Measurements from ENCODE around the gene PAMR1. TPM values are rescaled to one million over a fixed set of nuclear protein-coding genes. Genes with fewer than 3 reads are reported as not detected.
"Not testable (repeated sequence)": the region's sequence is repeated elsewhere in the genome, so short reads cannot be mapped to it uniquely, and the experiment has no call there.

PAMR1 gene
- total RNA-seq, 1 experiment from 2014 or later, result 2.3 TPM

DNA sequence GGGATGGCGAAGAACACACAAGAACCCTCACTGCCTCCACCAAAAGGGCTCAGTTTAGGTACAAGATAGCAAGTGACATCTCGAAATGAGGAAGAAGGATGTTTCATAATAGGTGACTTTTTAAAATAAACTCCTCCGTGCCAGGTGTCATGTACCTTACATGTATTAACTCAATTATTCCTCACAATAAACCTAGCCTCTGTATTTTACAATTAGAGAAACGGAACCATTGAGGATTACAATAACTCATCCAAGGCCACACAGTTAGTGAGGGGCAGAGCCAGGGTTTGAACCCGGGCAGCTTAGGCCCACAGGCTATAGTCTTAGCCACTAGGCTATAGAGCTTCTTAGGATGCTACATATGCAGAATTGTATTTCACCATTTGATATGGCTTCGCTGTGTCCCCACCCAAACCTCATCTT, 965 bp upstream of the PAMR1 start:
- peak in 1 of 2 experiments; percentile 17 for DNase-seq
- Histone ChIP-seq H3K9me3 (replicated peaks) (no peaks in the 10 kb centered on the region), H3K27me3 (no peaks in the 10 kb centered on the region), H3K36me3 (no peaks in the 10 kb centered on the region), H3K27ac (no peak overlapping the region), H3K4me1 (peaks cover 13% of the 10 kb centered on the region), H3K4me3 (no peak overlapping the region; the same call in 1 of the 2 replicates)

DNA sequence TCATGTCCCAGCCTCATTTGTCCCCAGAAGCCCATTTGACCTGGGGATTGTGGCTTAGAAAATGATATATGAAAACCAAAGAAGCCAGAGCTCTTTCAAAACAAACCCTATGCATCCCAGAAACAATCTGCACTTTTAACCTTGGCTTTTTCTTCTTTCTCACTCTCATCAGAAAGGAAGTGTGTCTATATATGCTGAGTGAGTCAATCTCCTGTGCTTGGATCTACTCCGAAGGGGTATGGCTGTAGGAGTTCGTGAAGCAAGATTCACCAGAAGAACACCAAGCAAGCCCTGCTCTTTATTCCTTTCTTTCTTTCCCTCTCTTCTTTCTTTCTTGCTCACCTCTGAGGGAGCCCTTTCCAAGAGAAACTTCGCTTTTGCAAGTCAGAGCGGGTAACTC, 636 bp downstream of the PAMR1 start:
- no peak overlapping the region for H3K27ac ChIP-seq
- H3K9me3 ChIP-seq (replicated peaks), result no peaks in the 10 kb centered on the region

DNA sequence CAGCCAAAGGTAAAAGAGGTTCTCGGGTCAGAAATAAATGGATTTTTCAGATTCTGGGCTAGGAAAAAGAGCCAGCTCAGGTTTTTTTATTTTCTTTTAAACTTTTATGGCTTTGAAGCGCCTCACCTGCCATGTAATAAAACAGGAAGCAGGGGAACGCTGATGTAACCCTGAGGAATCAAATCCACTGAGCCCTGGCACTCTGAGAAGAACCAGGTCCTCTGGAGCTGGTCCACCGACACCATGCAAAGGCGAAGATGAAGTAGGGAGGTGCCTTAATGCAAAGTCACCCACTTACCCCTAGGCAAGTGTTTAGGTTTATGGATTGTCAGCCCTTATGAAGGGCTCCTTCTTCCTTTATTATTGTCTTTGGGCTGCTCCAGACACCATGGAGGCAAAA, 1.6 kb downstream of the PAMR1 start:
- H3K27ac ChIP-seq, result no peak overlapping the region
- H3K4me1 ChIP-seq, result peaks cover 13% of the 10 kb centered on the region
- DNase-seq, result no peak
- H3K36me3 ChIP-seq, result no peaks in the 10 kb centered on the region
- H3K9me3 ChIP-seq (replicated peaks), result no peaks in the 10 kb centered on the region
- H3K4me3 ChIP-seq, result no peak overlapping the region
- H3K27me3 ChIP-seq, result no peaks in the 10 kb centered on the region

More for the DNA sequence above, 636 bp downstream of the PAMR1 start:
- no peak for DNase-seq
- Histone ChIP-seq H3K4me3 (peak overlapping the region; percentile 28), H3K4me1 (peaks cover 13% of the 10 kb centered on the region), H3K27me3 (no peaks in the 10 kb centered on the region), H3K36me3 (no peaks in the 10 kb centered on the region)

DNA sequence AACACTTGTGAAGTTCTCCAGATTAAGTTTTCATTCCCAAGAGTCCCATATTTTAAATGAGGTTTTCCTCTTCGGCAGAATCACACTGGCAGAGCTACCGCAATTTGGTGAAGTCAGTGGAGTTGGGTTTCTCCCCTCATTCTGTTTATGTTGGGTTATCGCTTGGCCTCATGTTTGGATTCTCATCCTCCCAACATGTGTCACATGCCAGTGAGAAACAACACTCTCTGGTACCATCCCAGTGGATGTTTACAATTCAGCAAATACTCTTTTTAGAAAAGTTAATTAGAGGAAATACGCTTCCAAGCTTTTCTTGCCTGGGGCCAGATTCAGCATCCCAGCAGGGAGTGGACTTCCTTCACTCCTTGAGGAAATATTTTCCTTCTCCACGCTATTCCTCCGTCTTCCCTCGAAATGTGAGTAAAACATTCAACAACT, 2.1 kb downstream of the PAMR1 start:
- H3K27me3 ChIP-seq, result no peaks in the 10 kb centered on the region
- peaks cover 13% of the 10 kb centered on the region for H3K4me1 ChIP-seq
- H3K4me3 ChIP-seq, result no peak overlapping the region
- peak in 1 of 2 experiments; percentile 45 for DNase-seq
- no peaks in the 10 kb centered on the region for H3K36me3 ChIP-seq
- no peaks in the 10 kb centered on the region for H3K9me3 ChIP-seq (replicated peaks)
- H3K27ac ChIP-seq, result no peak overlapping the region

DNA sequence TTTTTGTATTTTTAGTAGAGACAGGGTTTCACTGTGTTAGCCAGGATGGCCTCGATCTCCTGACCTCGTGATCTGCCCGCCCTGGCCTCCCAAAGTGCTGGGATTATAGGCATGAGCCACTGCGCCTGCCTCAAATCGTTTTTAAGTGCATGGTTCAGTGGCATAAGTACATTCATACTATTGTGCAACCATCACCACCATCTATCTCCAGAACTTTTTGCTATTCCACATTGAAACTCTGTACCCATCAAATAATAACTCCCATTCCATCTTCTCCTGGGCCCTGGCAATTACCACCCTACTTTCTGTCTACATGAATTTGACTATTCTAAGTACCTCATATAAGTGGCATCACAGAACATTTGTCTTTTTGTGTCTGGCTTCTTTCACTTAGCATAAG, 3.3 kb downstream of the PAMR1 start:
- H3K4me3 ChIP-seq, H3K36me3 ChIP-seq: not testable (repeated sequence)
- H3K4me1 ChIP-seq, result peaks cover 16% of the 10 kb centered on the region

DNA sequence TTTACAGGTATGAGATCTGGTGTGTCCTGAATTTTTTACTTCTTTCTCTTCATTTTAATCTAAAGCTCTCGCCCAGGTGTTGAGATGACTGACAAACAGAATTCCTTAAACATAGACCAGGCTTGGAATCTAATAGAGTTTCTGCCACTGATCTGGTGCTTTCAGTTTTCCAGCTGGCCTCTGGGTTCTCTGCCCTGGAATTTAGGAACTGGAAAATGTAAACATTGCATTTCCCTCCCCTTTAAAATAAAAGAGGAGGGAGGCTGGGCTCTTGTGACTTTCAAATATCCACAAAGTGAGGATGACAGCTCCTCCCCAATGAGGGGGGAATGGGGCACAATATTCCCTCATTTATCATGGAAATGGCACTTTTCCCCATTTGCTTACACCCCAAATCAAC, 5.0 kb downstream of the PAMR1 start:
- Histone ChIP-seq H3K9me3 (replicated peaks) (no peaks in the 10 kb centered on the region), H3K4me3 (no peak overlapping the region), H3K36me3 (no peaks in the 10 kb centered on the region), H3K27ac (no peak overlapping the region), H3K4me1 (peaks cover 23% of the 10 kb centered on the region), H3K27me3 (no peaks in the 10 kb centered on the region)
- DNase-seq, result no peak

More for the DNA sequence above, 3.3 kb downstream of the PAMR1 start:
- not testable (repeated sequence) for H3K27me3 ChIP-seq; H3K27ac ChIP-seq; DNase-seq; H3K9me3 ChIP-seq (replicated peaks)

DNA sequence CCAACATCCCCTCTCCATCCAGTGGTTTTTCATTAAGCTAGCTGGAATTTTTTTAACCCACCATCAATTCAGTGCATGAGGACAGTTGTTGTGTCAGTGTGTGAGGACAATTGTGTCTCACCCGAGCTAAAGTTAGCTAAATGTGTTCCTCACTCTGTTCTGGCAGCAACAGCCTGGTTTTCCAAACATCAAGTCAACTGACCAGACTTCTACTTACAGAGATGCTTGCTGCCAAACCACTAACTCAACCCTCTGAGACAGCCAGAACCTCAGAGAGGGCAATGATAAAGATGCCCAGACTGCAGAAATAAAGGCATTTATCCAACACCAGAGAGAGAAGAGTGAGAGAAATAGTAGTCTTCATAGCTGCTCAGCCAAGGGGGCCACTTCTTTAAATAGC, 6.7 kb downstream of the PAMR1 start:
- Histone ChIP-seq H3K36me3 (no peaks in the 10 kb centered on the region), H3K4me3 (no peak overlapping the region), H3K27ac (no peak overlapping the region), H3K27me3 (no peaks in the 10 kb centered on the region), H3K9me3 (replicated peaks) (no peaks in the 10 kb centered on the region), H3K4me1 (peaks cover 27% of the 10 kb centered on the region)
- DNase-seq, result no peak

DNA sequence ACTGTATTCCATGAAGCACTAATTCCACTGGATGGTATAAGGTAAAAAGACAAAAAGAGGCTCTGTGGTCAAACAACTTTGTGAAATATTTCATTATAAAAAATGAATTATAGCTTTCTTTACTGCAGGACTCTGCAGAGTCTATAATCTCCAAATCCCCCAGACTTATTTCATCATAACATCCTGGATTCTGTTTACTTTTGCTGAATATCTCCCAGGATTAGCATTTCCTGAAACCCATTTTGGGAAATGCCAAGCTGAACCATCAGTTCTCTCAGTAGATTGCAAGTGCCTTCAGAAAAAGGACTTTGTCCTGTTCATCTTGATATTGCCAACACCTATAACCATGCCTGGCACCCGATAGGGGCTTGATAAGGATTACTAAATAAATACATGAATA, 7.9 kb downstream of the PAMR1 start:
- Histone ChIP-seq H3K27me3 (no peaks in the 10 kb centered on the region), H3K27ac (no peak overlapping the region), H3K36me3 (no peaks in the 10 kb centered on the region), H3K9me3 (replicated peaks) (no peaks in the 10 kb centered on the region), H3K4me1 (peaks cover 17% of the 10 kb centered on the region), H3K4me3 (no peak overlapping the region)
- DNase-seq, result no peak

DNA sequence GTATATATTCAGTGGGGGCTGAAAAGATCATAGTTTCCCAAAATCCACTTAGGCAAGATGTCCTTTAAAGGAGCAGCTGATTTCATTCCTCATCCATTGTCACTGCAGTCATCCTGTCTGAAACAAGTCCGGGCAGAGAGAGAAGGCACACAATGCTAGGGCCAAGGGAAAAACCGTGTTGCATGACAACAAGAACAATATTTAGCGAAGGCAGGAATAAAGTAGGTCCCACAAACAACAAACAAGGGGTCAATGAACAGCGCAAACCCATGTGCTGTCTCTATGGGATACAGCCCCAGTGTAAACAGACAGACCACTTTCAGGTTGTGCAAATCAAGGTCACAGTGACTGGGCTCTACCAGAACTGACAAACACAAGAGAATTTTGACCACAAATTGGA, 9.0 kb downstream of the PAMR1 start:
- no peak overlapping the region for H3K27ac ChIP-seq
- H3K9me3 ChIP-seq (replicated peaks), result no peaks in the 10 kb centered on the region
- H3K4me1 ChIP-seq, result peaks cover 25% of the 10 kb centered on the region
- no peaks in the 10 kb centered on the region for H3K27me3 ChIP-seq
- no peak overlapping the region for H3K4me3 ChIP-seq
- no peak for DNase-seq
- no peaks in the 10 kb centered on the region for H3K36me3 ChIP-seq

DNA sequence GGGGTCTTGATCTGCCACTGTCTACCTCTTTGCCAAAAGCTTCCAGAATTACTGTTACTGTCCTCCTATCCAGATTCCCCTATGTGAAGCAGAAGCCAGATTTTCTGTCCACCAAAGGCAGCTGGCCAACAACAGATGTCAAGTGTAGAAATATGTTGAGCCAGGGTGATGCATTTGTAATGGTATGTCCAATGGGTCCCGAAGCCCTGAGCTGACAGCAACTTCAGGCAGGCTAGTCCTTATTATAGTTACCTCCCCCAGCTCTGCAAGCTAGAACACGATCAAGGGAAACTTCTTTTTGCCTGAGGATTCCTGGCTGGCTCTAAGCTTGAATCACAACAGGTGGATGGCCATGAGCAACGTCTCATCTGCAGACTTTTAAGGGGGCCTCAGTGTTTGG, 10.2 kb downstream of the PAMR1 start:
- DNase-seq, result peak; percentile 49 to 53
- Histone ChIP-seq H3K27me3 (no peaks in the 10 kb centered on the region), H3K9me3 (replicated peaks) (no peaks in the 10 kb centered on the region), H3K27ac (no peak overlapping the region), H3K36me3 (no peaks in the 10 kb centered on the region), H3K4me3 (no peak overlapping the region), H3K4me1 (peaks cover 31% of the 10 kb centered on the region)

DNA sequence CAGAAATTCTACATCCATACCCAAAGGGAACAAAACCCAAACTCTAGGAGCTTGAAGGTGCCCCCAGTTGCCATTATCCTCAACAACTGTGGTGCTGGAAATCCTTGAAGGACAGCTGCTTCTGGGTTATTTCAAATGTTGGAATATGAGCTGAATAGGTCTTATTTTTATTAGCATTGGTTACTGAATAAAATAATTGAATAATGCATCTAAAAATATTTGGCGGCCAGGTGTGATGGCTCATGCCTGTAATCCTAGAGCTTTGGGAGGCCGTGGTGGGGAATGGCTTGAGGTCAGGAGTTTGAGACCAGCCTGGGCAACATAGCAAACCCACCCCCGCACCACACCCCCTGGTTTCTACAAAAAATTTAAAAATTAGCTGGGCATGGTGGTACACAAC, 10.9 kb downstream of the PAMR1 start:
- Histone ChIP-seq H3K27me3 (no peaks in the 10 kb centered on the region), H3K27ac (peak overlapping the region; percentile 10; the same call in 1 of the 2 replicates), H3K36me3 (no peaks in the 10 kb centered on the region), H3K4me1 (peaks cover 31% of the 10 kb centered on the region), H3K9me3 (replicated peaks) (no peaks in the 10 kb centered on the region), H3K4me3 (no peak overlapping the region)
- DNase-seq, result no peak

DNA sequence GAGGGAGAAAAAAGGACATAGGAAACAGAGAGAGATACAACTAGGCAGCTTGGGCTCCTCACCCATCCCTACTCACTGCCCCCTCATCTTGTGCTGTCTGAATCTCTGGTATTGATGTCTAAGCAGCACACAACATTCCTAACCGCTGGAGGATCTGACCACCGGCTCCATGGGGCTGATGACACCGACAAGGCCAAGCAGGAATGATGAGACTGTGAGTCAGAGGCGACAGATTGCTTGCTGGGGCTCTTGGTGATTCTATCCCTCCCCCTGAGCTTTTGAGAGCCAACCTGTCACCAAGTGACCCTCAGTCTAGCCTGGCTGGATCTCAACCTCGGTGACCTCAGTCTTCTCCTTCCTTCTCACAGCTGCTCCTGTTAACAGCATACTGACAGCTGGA, 13.8 kb downstream of the PAMR1 start:
- Histone ChIP-seq H3K27ac (peak overlapping the region; percentile 22; the same call in 1 of the 2 replicates), H3K9me3 (replicated peaks) (no peaks in the 10 kb centered on the region), H3K36me3 (no peaks in the 10 kb centered on the region), H3K4me1 (peaks cover 28% of the 10 kb centered on the region), H3K27me3 (no peaks in the 10 kb centered on the region), H3K4me3 (no peak overlapping the region)
- DNase-seq, result peak; percentile 34 to 46

DNA sequence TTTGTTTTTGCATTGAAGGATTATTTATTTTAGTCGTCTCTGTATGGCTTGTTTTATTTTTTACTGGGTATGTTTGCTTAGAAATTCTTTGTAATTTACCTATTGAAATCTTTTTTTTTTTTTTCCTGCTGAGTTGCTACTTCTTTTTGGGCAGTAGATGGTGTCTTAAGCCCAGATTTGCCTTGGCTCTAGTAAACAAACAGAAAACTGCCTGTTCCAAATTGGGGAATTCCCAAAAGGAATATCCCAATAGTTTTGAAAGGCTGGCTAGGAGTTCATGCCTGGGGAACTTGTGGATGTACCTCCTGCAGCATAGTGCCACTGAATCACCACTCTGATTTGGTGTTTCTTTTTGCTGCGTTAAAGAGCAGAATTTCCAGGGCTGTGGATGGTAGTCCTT, 17.7 kb downstream of the PAMR1 start:
- DNase-seq, result no peak
- no peak overlapping the region for H3K27ac ChIP-seq
- no peak overlapping the region for H3K4me3 ChIP-seq
- no peaks in the 10 kb centered on the region for H3K27me3 ChIP-seq
- peaks cover 14% of the 10 kb centered on the region for H3K4me1 ChIP-seq
- H3K36me3 ChIP-seq, result no peaks in the 10 kb centered on the region
- H3K9me3 ChIP-seq (replicated peaks), result no peaks in the 10 kb centered on the region

DNA sequence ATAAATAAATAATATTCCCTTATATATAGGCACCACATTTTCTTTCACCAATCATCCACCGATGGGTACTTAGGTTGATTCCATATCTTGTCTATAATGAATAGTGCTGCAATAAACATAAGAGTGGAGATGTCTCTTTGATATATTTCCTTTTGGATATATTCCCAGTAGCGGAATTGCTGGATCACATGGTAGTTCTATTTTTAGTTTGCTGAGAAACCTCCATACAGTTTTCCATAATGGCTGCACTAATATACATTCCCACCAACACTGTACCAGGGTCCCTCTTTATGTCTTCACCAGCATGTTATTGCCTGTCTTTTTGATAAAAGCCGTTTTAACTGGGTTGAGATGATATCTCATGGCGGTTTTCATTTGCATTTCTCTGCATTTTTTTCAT, 23.6 kb downstream of the PAMR1 start:
- Histone ChIP-seq H3K4me1 (no peaks in the 10 kb centered on the region), H3K27me3 (no peaks in the 10 kb centered on the region), H3K27ac (no peak overlapping the region), H3K9me3 (replicated peaks) (no peaks in the 10 kb centered on the region; the same call in 1 of the 2 replicates), H3K36me3 (no peaks in the 10 kb centered on the region), H3K4me3 (no peak overlapping the region)
- no peak for DNase-seq

DNA sequence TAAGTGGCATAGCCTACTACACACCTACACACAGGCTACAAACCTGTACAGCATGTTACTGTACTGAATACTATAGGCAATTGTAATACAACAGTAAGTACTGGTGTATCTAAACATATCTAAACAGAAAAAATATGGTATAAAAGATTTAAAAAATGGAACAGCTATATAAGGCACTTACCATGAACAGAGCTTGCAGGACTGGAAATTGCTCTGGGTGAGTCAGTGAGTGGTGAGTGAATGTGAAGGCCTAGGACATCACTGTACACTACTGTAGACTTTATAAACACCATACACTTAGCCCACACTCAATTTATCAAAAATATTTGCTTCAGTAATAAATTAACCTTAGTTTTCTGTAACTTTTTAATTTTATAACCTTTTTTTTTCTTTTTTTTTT, 24.7 kb downstream of the PAMR1 start:
- no peak for DNase-seq
- Histone ChIP-seq H3K27me3 (no peaks in the 10 kb centered on the region), H3K9me3 (replicated peaks) (no peaks in the 10 kb centered on the region; the same call in 1 of the 2 replicates), H3K4me1 (no peaks in the 10 kb centered on the region), H3K36me3 (no peaks in the 10 kb centered on the region), H3K27ac (no peak overlapping the region), H3K4me3 (no peak overlapping the region)

DNA sequence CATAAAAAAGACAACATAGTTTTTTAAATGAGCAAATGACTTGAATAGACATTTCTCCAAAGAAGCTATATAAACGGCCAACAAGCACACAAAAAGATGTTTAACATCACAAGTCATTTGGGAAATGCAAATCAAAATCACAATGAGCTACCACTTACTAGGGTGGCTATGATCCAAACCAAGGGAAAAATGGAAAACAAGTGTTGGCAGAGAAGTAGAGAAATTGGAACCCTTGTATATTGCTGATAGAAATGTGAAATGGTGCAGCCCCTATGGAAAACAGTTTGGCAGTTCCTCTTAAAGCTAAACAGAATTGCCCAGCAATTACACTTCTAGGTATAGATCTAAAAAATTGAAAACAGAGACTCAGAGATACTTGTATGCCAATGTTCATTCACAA, 29.0 kb downstream of the PAMR1 start:
- DNase-seq, result no peak
- Histone ChIP-seq H3K27ac (no peak overlapping the region), H3K27me3 (no peaks in the 10 kb centered on the region), H3K9me3 (replicated peaks) (no peaks in the 10 kb centered on the region), H3K4me1 (no peaks in the 10 kb centered on the region), H3K36me3 (no peaks in the 10 kb centered on the region), H3K4me3 (no peak overlapping the region)
